ENCODE results near the gene ADRM1.

DNA sequence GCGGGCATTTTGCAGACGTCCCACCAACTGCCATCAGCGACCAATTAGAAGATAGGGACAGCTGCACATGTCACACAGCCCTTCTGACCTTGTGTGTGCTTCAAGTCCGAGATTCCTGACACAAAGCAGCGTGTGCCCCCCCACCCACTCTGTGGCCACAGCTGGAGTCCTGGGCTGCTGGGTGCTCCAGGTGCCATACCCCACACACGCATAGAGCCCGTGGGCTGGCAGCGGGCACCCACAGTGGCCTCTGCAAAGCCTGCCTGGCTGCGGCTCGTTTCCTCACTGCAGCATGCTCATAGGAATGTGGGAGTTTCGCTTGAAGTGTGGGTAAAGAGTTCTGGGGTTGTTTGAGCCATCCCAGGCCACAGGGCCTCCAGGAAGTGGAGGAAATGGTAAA, 2.5 kb upstream of the ADRM1 start:
- TF ChIP-seq, protein P1, sequence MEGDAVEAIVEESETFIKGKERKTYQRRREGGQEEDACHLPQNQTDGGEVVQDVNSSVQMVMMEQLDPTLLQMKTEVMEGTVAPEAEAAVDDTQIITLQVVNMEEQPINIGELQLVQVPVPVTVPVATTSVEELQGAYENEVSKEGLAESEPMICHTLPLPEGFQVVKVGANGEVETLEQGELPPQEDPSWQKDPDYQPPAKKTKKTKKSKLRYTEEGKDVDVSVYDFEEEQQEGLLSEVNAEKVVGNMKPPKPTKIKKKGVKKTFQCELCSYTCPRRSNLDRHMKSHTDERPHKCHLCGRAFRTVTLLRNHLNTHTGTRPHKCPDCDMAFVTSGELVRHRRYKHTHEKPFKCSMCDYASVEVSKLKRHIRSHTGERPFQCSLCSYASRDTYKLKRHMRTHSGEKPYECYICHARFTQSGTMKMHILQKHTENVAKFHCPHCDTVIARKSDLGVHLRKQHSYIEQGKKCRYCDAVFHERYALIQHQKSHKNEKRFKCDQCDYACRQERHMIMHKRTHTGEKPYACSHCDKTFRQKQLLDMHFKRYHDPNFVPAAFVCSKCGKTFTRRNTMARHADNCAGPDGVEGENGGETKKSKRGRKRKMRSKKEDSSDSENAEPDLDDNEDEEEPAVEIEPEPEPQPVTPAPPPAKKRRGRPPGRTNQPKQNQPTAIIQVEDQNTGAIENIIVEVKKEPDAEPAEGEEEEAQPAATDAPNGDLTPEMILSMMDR (IDR thresholded peaks at IDR 0.05): no peak
- no peak for TF ChIP-seq POLR2A (IDR thresholded peaks at IDR 0.05; ENCODE audit: low read depth)

All from esophagus muscularis mucosa (tissue), 3 donors.